Duodenal mucosa (tissue), 2 donors: Measurements from ENCODE around the gene NPAS3.

Source experiments
- H3K27ac ChIP-seq: one replicate; pipeline ENCODE4 v1.7.0; 2013; ENCODE audit warnings: low read depth, low read length
- H3K27me3 ChIP-seq, 2 donors: one replicate each; pipeline ENCODE4 v1.7.0; 2013; ENCODE audit warnings: low read length in 2 of 2, control low read depth in 1 of 2; ENCODE audit not compliant: insufficient read depth in 2 of 2, control insufficient read depth in 1 of 2
- H3K36me3 ChIP-seq, 2 donors: one replicate each; pipeline ENCODE4 v1.7.0; 2013; ENCODE audit warnings: low read length in 2 of 2, control low read depth in 1 of 2; ENCODE audit not compliant: insufficient read depth in 2 of 2, control insufficient read depth in 1 of 2
- H3K4me1 ChIP-seq, 2 donors: one replicate each; pipeline ENCODE4 v1.7.0; 2013; ENCODE audit warnings: low read length in 2 of 2, control low read depth in 1 of 2; ENCODE audit not compliant: insufficient read depth in 2 of 2, control insufficient read depth in 1 of 2
- H3K4me3 ChIP-seq, 2 donors: one replicate each; pipeline ENCODE4 v1.7.0; 2013; ENCODE audit warnings: low read length in 2 of 2, low read depth in 1 of 2
- H3K9ac ChIP-seq, 2 donors: one replicate each; pipeline ENCODE4 v1.7.0; 2013; ENCODE audit warnings: low read length in 2 of 2, low read depth in 1 of 2
- H3K9me3 ChIP-seq, 2 donors: one replicate each; pipeline ENCODE4 v1.7.0; 2013; ENCODE audit warnings: low read length in 2 of 2, control low read depth in 1 of 2; ENCODE audit not compliant: control insufficient read depth in 1 of 2

NPAS3 gene

DNA sequence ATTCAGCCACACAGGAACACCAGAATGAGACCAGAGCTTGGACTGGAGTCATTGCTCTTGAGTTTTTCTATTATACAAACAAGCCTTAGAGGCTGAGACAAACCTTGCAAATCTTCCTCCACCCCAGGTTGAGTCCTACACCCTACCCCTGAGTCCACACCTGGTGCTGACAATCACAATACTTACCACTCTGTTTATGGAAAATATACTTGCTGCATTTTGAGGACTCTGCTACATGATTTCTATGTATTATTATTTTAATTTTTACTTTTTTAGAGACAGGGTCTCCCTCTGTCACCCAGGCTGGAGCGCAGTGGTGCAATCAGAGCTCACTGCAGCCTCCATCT, 910.7 kb downstream of the NPAS3 start:
- no peaks in the 10 kb centered on the region for H3K27me3 ChIP-seq
- H3K9me3 ChIP-seq, result no peaks in the 10 kb centered on the region
- H3K36me3 ChIP-seq, result no peaks in the 10 kb centered on the region
- H3K4me1 ChIP-seq, result no peaks in the 10 kb centered on the region
- H3K4me3 ChIP-seq, result no peak overlapping the region
- H3K9ac ChIP-seq, result no peak overlapping the region
- H3K27ac ChIP-seq, result no peak overlapping the region

DNA sequence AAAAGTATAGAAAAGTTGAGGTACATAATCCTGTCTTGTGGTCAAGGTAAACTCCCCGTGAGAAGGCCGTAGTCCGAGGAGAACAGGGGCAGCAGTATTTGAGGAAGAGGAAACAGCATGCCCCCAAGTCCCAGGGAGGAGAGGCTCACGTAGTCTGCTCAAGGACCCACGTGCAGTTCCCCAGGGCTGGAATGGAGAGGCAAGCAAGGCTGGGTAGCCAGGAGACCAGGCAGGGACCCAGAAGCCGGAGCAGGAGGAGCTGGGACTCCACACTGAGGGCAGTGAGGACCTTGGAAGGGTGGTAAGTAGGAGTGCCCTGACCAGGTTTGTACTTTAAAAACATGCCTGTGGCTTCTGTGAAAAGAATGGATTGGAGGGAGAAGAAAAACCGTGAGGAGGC, 912.1 kb downstream of the NPAS3 start:
- Histone ChIP-seq H3K4me3 (no peak overlapping the region), H3K27ac (no peak overlapping the region), H3K27me3 (no peaks in the 10 kb centered on the region), H3K9ac (no peak overlapping the region), H3K36me3 (no peaks in the 10 kb centered on the region), H3K9me3 (no peaks in the 10 kb centered on the region), H3K4me1 (no peaks in the 10 kb centered on the region)

DNA sequence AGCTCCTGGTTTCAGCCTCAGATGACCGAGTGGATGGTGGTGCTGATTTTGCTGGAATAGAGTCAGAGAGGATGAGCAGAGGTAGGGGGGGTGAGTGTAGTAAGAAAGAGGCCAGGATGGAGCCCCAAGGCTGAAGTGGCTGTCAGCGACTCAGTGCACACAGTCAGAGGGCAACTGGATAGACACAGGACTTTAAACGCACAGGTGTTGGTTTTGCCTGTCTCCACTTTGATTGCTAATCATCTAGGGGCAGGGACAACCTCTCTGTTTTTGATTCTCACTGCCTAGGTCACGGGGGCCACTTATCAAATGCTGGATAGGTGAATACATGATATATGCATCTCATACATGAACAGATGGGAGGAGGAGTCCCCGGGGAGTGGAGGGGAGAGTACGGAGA, 912.7 kb downstream of the NPAS3 start:
- Histone ChIP-seq H3K9me3 (no peaks in the 10 kb centered on the region), H3K4me3 (no peak overlapping the region), H3K9ac (no peak overlapping the region), H3K27ac (no peak overlapping the region), H3K36me3 (no peaks in the 10 kb centered on the region), H3K27me3 (no peaks in the 10 kb centered on the region), H3K4me1 (no peaks in the 10 kb centered on the region)

DNA sequence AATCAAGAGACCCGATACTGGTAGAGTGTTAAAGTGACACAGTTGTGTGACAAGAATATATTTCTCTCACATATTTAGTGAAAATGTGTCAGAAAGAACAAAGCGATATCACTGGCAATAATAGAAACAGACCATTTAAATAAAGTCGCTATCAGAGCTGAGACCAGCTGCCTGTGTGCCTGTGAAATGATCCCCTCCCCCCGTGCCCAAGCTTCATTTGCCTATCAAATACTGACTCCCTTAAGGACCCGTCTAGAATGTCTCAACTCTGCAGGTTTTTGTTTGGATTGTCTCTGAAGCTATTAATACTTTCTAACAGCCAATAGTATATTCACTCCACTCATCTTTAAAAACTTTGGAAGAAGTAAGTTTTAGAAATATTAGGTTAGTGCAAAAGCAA, 913.3 kb downstream of the NPAS3 start:
- Histone ChIP-seq H3K36me3 (no peaks in the 10 kb centered on the region), H3K4me3 (no peak overlapping the region), H3K4me1 (no peaks in the 10 kb centered on the region), H3K9me3 (no peaks in the 10 kb centered on the region), H3K9ac (no peak overlapping the region), H3K27me3 (no peaks in the 10 kb centered on the region), H3K27ac (no peak overlapping the region)
